ENCODE measurements around the gene UBL4B.
"Not testable (repeated sequence)": the region's sequence is repeated elsewhere in the genome, so short reads cannot be mapped to it uniquely, and the experiment has no call there.

UBL4B gene, protein sequence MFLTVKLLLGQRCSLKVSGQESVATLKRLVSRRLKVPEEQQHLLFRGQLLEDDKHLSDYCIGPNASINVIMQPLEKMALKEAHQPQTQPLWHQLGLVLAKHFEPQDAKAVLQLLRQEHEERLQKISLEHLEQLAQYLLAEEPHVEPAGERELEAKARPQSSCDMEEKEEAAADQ

DNA sequence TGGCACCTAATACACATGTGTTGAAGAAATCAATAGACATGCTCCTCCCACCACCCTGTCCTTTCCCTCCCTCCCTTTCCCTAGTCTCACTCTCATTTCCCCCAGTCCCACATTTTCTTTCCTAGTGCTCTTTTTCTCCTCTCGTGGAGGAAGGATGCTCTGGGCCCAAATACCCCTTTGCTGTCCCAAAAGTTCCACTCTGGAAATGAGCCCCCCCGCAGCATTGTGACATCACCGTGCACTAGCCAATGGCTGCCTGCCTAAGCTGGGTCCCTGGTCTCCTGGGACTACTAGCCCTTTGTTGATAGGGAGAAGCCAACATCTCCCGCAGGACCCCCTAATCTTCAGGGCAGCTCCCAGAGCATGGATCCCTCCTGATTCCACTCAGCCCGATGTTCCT lies at the start of gene UBL4B:
TSS of gene UBL4B (plus strand) at position 301 of the 400 bp plus-strand sequence. CDS start at position 393, 92 bp downstream.
- no peak for DNase-seq (ENCODE audit: low read depth)

DNA sequence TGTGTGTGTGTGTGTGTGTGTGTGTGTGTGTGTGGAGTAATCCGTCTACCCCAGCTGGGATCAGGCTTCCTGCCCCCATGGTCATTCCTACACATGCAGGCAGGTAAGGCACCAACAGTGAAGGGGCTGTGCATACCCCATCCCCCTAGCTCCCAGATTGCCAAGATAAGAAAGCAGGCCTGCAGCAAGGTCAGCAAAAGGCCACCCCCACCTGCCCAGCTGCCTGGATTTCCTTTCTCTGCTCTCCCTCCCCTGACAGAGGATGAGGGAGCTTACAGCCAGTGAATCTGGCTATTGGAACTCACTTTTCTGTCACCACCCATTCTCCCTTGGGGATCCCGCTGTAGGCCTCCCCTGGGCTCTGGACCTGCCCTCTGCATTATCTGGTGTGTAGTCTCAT lies 49.6 kb upstream of the UBL4B start:
- DNase-seq (ENCODE audit: low read depth), result no peak

DNA sequence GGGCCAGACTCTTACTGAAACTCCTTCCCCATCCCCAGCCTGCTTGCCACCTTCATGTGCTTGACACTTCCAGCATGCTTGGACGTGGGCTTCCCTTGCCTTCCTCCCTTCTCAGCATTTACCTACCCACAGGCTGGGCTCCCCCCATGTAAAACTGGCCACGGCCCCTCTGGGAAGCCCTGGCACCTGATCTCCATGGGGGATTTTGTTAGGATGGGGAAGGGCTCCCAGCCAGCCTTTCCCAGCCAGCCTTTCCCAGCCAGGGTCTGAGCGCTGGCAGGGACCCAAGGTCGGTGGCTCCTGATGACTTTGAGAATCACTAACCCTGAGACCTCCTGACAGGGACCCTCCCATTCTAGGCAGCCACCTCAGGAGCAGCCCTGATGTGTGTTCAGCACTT lies 48.5 kb upstream of the UBL4B start:
- no peak for DNase-seq (ENCODE audit: low read depth)

DNA sequence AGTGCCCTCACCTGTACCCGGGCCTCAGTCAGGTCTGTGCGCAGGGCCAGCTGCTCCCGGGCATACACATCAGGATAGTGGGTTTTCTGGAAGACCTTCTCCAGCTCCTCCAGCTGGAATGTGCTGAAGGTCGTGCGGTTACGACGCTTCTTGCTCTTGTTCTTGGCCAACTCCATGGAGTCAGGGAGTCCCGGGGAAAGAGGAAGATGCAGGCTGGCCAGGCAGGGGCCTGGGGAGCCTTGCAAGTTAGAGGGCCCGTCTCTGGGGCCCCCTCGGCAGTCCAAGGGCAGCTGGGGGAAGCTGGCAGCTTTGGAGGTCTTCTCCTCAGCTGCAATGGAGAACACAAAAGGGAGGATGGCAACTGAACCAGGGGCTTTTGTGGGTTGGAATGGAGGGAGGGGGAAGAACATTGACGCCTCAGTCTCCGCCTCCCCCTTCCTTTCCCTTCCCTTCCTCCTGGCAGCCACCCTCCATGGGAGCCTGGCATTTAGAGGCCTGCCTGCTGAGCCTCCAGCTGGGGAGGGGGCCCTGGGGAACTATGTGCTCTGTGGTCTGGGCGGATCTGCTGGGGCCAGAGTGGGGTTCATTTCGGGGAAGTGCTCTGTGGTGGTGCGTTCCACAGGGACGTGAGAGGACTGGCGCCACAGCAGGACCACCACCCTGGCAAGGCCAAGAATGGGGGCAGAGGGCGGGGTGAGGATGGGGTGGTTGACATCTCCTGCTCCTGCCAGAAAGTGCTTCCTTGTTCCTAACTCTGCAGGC lies 47.5 kb upstream of the UBL4B start:
- no peak for DNase-seq (ENCODE audit: low read depth)

DNA sequence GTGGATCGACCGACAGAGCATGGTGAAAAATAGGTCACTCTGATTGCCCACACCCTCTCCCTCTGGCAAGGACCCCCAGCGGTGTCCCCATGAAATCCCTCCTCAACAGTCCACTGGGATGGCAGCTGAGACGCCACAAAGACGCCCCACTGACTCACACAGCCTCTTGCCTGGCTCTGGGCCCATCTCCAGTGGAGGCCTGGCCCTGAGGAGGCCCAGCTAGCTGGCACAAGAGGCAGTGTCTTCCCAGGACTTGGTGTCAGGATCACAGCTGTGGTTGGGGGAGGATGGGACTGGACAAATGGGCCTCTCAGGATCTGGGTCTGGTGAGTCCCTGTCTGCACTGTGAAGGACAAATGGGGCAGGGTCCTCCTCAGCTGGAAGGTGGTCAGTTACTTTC lies 46.4 kb upstream of the UBL4B start:
- DNase-seq (ENCODE audit: low read depth), result no peak

DNA sequence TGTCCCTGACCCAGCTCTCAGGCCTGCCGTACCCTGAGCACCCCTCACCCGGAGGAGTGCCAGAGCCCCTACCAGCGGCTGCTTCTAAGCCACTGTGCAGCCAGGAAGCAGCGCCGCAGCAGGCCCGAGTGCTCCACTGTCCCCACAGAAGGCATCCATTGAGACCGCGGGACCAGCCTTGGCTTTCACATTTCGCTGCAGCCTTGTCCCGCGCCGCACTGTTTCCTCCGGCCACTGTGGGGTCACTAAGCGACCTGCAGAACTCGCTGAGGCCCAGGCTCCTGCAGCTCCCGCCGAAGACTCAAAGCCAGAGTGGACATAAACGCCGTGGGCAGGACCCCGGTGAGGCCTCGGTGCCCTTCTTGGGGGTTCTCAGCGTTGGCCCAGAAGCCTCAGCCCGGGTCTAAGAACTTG lies 44.8 kb upstream of the UBL4B start:
- no peak for DNase-seq (ENCODE audit: low read depth)

DNA sequence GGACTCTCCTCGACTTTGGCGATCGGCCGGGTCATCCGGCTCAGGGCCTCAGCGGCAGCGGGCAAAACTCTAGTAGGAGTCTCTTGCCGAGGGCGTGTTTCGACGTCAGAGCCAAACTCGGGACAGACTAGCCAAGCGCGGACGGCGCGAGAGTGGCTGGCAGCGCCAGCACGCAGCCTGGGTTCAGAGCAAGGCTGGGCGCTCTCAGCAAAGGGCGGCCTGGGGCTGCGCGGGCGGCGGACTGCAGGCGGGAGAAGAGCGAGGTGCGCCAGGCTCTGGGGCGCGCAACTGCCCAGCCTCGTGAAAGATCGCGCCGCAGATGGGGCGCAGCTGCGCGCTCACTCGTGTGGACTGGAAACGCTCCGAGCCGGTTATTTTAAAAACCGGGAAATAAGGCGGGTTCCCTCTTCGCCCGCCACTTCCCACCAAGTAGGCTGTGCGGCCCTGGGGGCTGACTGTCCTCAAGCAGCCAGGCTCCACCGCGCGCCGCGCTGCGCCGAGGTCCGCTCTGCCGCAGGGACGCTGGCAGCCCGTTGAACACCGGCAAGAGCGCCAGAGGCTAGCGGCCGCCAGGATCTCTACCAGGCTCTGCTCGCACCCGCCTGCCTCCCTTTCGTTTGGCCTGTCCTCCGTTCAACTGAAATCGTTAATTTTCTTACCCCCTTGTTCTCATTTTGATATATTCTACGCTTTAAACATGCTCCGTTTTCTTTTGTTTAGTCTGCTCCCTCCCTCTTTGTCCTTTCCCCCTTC lies 44.2 kb upstream of the UBL4B start:
- DNase-seq (ENCODE audit: low read depth), result no peak

DNA sequence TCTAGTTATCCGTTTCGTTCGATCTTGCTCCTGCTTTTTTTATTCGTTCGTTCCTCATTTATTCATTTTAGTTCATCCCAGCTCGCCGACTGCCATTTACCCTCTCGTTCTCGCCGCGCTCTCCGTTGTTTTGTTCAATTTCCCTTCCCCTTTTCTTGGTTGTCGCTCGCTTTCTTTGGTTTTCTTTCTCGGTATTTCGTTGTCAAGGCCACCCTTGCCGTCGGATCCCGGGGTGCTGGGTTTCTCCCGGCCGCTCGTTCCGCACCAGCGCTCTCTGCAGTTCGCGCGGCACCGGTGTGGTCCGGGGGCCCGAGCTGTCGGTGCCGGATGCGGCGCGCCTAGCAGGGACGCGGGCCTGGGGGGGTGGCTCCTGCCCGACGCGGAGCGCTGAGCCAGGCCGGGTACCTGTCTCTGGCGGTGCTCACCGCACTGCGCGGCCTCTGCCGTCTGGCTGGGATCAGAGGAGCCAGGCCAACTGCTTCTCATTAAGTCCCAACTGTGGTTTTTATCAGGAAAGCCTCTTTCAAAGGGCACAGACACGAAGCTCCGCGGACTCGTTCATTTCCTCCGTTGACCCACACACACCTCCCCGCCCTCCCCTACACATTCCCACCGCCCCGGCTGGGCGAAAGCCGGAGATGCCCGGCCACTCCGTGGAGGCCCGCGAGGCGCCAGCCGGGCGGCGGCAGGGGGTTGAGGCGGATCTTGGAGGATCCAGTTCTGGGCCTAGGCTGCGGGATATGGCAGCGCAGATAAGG lies 43.4 kb upstream of the UBL4B start:
- no peak for DNase-seq (ENCODE audit: low read depth)

DNA sequence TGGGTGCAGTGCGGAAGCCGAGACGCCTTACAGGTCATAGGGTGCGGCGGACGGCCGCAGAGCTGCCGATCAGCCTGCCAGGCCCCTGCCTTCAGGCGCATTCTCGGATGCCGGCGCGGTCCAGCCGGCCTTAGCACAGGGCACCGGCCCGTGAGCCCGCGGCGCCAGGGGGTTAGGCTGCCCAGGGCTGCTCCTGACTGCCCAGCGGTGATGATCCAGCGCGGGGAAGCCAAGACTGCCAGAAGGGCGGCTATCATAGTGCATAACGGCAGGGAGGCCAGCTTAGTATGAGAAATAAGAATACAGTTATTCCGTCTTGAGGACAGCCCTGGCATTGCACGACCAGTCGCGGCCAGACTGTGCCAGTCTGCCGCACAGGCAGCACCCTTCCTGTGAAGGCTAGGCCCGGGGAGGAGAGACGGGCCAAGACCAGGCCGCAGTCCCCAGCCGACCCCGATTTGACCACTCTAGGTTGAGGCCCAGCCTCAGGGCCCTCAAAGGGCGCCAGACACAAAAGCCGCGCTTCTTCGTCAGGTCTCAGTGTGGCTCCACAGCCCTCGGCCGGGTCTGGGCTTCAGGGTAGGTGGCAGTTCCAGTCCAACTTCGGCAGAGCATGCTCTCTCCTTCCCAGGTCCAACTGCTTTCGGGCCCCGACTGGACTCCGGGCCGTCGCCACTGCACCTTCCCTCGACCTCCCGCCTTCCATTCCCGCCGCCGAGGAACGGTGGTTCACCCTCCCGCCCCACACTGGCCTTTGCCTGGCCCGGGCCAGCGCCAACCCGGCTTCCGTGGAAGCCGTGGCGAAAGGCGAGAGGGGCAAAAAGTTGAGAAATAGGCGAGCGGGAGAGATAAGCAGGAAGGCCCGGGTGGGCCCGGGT lies 42.6 kb upstream of the UBL4B start:
- no peak for DNase-seq (ENCODE audit: low read depth)

DNA sequence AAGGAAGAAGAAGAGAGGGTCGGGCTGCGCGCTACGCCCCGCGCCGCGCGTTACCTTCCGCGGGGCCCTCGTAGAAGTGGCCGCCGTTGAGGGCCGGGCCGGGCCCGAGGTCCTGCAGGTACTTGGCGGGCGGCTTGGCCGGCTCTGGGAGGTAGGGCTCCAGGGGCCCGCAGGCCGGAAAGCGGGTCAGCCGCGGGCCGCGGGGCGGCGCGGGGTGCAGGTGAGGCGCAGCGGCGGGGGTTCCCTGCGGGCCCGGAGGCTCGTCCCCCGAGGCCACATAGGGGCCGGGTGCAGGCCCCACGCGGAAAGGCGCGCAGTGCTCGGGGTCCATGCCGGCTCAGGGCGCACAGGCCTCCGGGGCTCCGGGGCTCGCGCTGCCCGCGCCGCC lies 42.0 kb upstream of the UBL4B start:
- no peak for DNase-seq (ENCODE audit: low read depth)

DNA sequence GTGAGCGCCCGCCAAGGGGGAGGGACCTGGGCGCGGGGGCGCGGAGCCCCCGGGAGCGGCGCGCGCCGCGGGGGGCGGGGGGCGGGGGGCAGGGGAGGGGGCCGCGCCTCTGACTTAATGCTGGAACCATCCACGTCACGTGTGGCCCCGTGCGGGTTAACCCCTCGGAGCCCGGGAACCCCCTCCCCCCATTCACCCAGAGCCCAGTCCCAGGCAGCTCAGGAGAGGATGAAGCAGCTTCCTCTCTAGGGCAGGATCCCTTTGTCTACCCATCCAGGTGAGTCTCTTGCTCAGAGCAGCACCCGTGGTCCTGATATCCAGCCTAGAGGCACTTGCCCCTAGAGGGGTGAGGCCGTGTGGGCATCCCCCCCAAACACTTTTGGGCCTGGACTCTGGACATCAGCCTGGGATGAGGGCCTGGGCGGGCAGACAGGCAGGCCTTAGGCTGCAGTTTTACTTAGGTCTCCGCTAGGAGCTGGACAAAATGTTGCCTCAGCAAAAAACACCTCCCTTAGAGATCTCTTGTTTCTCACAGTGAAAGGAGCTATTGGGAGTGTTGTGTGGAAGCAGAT lies 41.5 kb upstream of the UBL4B start, which contains the start of gene ALX3:
TSS of gene ALX3 (minus strand) at position 2 of the 572 bp plus-strand sequence. CDS start 60 bp downstream, outside the sequence.
- DNase-seq (ENCODE audit: low read depth), result no peak

DNA sequence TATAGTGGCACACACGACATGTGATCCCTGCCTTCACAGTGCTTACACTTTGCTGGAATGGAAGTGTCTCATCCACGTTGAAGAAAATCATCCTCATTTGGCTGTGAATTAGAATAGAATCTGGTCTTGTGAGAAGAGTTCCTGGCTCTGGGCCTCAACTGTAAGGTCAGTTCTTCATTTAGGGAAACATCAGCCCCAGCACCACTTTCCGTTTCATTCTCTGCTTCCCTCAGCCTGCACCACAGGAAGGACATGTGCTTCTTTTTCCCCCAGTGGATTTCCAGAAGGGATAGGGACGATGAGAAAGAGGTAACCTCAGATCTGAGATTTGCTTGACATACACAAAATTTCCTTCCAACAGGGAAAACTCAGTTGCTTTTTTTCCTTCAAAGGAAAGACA lies 38.1 kb upstream of the UBL4B start:
- no peak for DNase-seq (ENCODE audit: low read depth)

DNA sequence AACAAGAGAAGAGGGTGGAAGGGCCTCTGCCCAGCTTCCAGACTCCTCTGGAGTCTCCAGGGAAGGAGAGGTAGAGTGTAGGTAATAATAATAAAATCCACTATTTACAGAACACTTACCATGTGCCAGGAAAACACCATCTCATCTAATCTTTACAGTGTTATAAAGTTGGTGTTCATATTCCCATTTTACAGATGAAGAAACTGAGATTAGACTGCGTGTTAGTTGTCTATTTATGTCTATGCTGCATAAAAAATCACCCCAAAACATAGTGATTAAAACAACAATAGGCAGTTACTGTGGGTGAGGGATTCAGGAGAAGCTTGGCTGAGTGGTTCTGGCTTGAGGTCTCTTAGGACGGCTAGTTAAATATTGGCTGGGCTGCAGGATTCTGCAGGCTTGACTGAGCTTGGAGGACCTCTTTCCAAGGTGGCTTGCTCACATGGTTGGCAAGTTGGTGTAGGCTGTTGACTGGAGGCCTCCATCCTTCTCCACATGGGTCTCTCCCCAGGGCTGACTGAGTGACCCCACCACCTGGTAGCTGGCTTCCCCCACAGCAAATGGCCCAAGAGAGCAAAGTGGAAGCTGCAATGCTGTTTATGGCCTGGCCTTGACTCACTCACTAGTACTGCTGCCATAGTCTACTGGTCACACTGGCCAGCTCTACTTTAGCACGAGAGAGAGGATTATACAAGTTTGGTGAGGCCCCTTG lies 35.3 kb upstream of the UBL4B start:
- DNase-seq (ENCODE audit: low read depth), result no peak

DNA sequence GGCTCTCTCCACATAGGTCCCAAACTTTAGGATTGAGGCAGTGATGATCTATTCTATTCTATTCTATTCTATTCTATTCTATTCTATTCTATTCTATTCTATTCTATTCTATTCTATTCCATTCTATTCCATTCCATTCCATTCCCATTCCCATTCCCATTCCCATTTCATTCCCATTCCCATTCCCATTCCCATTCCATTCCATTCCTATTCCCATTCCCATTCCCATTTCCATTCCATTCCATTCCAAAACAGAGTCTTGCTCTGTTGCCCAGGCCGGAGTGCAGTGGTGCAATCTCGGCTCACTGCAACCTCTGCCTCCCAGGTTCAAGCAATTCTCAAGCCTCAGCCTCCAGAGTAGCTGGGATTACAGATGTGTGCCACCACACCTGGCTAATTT lies 32.2 kb upstream of the UBL4B start:
- DNase-seq (ENCODE audit: low read depth), result not testable (repeated sequence)

DNA sequence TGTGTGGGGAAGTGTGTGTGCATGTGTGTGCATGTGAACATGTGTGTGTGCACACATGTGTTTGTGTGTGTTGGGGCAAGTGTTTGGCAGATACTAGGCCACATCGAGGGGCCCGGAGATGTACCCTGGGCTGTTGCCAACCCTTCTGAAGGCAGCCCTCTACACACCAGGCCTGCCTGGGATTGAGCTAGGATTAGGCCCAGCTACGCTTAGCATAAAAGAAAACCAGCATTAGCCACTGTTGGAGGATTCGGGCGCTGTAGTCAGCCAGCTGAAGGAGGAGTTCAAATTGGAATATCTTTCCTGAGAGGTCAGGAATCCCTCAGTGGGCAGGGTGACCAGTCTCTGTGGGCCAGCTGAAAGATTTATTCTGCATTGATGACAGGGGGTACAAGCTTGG lies 31.2 kb upstream of the UBL4B start:
- DNase-seq (ENCODE audit: low read depth), result no peak

DNA sequence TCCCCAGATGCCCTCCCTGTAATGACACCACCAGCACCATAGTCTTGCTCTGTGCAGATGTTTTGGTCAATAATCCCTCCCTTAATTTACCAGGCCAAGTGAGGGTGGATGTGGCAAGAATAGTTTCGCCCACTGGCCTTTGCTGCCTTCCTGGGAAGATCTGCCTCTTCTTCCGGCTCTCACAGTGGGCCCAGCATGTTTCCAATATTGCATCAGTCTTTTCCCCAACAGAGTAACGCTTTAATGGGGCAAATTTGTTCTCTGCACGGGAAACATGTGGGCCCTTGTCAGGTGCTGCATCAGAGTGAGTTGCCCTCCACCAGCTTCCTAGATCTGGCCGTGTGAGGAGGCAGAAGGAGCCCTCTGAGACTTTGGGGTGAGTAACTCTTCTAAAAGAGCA lies 29.8 kb upstream of the UBL4B start:
- no peak for DNase-seq (ENCODE audit: low read depth)

DNA sequence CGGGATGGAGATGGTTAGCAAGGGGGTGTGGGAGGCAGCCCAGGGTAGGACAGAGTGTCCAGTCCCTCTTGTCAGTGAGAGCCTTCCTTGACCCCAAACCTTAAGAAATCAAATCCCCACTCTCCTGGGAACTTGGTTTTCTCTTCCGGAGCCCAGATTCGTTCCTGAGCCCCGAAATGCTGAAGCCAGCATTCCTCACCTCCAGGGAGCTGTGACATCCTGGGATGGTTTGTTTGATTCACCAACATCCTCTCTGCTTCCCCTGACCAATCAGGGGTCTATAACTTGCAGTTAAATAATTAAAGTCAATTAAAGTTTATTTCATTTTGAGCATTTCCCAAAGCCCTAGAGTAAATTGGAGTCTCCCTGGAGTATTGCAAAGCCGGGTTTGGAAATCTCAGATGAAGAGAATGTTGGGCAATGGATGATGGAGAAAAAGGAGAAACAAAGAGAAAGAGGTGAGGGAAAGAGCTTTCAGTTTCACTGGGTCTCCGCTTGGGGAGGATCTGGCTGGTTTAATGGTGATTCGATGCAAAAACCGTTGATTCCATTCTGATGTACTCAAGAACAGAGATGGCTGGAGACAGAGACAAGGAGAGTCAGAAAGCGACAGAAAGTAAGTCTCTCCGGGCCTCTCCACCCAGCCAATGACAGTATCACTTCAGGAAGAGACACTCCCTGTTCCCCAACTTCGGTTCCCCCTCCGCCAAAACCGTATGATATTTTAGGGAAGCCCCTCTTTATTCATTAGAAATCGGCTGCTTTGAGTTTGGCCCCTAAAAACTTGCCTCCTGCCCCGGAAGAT lies 29.0 kb upstream of the UBL4B start:
- no peak for DNase-seq (ENCODE audit: low read depth)

DNA sequence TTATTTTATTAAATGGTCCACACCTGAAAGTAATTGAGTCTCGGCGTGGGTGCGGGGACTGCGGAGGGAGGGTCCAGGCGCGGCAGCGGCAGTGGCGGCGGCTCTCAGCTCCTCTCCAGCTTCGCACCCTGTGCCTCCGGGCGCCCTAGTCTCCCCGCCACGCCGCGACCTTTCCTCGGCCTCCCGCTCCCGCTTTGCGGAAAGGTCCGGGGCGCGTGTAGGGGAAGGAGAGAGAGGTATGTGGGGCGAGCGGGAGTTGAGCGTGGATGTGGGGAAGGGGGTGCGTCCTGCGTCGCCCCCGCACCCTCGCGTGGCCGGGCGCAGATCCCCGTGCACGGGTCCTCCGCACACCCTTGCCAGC lies 28.4 kb upstream of the UBL4B start:
- no peak for DNase-seq (ENCODE audit: low read depth)

DNA sequence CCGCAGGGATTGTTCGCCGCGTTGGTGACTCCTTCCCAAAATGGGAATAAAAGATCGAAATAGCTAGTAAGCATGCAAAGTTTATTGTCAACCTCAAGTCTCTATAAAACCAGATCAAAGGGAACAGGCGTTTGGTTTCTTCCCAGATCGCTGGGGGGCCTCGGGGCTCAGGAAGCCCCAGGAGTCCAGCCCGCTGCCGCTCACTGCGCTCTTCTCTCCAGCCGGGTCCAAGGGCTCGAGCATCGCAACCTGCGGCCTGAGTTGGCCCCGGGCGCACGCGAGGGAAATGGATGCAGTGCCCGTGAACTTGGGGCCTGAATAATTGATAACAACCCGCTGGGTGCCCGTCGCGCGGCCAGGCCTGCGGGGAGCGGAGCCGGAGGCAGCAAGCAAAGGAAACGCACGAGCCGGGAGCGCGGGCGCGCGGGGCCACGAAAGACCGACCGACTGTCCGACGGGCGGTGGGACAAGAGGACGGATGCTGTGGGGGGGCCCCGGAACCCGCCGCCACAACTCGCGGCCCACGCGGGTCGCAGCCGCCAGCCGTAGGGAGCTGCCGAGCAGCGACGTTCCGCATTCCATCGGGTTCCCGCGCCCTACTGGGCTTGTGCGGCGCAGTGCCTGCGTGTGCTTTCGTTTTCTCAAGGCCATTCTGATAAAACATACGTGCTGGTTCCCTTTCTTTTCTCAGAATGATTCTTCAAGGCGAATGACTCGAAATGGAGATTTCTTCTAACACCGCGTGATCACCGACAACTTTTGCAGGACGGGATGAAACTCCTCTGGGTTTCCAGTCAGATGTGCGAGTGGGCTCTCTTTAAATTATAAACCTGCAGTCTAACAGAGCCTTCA lies 27.8 kb upstream of the UBL4B start:
- no peak for DNase-seq (ENCODE audit: low read depth)
